ENCODE results near the gene MRPS34. TPM values are rescaled to one million over a fixed set of nuclear protein-coding genes. Genes with fewer than 3 reads are reported as not detected.

The MRPS34 gene
- total RNA-seq, 3 donors from 2014 or later: 89.1 to 107 (median 91.0) TPM

DNA sequence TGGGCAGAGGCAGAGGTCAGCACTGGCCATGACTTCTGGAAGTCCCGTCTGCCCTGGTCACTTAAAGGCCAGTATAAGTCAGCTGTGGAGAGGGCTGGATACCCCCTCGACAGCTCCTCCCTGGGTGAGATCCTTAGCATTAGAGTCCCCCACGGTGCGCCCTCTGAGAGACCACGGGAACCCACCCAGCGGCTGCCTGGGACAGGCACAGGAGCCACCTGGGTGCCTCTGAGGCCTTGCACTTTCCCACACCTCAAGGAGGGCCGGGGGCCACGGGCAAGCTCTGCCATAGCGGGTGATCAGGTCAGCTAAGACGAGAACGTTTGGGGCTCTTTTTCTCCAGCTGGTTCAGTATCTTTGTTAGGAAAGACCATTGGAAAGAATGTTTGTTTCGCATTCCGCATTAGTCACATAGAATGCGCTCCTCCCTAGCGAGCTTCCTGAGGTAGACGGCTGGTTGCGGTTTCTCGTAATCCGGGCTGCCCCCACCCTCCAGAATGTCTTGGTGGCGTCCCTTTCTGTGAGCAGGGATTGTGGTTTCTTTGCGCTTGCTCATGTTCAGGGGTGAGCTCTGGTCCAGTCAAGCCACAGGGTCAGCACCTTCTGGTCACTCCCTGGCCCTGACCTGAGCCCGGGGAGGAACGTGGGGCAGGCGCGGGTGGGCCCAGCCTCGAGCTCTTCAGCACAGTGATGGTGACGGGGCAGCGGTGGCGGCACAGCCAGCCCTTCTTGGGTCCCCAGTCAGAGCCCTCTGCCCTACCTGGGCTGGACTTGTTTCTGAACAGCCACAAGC, 26.8 kb downstream of the MRPS34 start:
- no peak for TF ChIP-seq CTCF (IDR thresholded peaks at IDR 0.05)
- intact Hi-C loops (cut with DNase I, micrococcal nuclease): no loop called here
- ATAC-seq (no peak), DNase-seq (no peak)
- Histone ChIP-seq H3K4me1 (ENCODE audit: low read depth) (no peaks in the 10 kb centered on the region), H3K36me3 (ENCODE audit: low read depth) (peaks cover 9% of the 10 kb centered on the region), H3K9me3 (no peaks in the 10 kb centered on the region), H3K4me3 (no peak overlapping the region)

- TF ChIP-seq CTCF (IDR thresholded peaks at IDR 0.05): no peak
- Histone ChIP-seq H3K36me3 (ENCODE audit: low read depth) (peaks cover 9% of the 10 kb centered on the region), H3K4me1 (ENCODE audit: low read depth) (no peaks in the 10 kb centered on the region), H3K4me3 (no peak overlapping the region), H3K9me3 (no peaks in the 10 kb centered on the region)
- intact Hi-C loops (cut with DNase I, micrococcal nuclease): no loop called here
- DNase-seq: no peak
- no peak for ATAC-seq
These were observed 27.6 kb downstream of the MRPS34 start for GRCh38 chr16:1745181-1745899.

DNA sequence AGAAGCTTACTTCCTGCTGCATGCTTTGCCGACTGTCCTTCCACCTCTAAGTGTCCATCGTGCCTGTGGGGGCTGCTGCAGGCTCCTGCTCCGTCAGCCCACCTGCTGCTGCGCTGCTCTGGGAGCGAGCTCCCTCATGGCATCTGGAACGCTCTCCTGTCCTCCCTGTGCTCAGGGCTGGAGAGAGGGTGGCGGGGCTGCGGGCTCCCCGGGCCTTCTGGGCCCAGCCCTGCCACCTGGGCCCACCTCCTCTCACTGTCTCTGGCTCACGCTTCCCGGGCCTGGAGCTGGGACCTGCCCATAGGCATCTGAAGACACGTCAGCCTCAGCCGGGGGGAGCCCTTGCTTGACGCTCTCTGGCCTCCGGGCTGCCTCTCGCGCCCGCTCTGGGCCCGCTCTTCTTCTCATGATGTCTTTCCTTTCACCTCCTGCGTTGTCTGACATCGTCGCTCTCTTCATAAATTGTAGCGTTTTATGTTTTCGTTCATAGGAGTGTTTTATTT, 28.5 kb downstream of the MRPS34 start:
- H3K4me3 ChIP-seq: no peak overlapping the region
- TF ChIP-seq CTCF (IDR thresholded peaks at IDR 0.05): no peak
- ATAC-seq (no peak), DNase-seq (no peak)
- intact Hi-C loops (cut with DNase I, micrococcal nuclease): no loop called here
- no peaks in the 10 kb centered on the region for H3K9me3 ChIP-seq
- H3K36me3 ChIP-seq (ENCODE audit: low read depth): peaks cover 9% of the 10 kb centered on the region
- H3K4me1 ChIP-seq (ENCODE audit: low read depth): no peaks in the 10 kb centered on the region

GRCh38 chr16:1743376-1744337, 29.3 kb downstream of the MRPS34 start:
- no peak for DNase-seq
- H3K4me3 ChIP-seq: no peak overlapping the region
- no peak for TF ChIP-seq CTCF (IDR thresholded peaks at IDR 0.05)
- H3K9me3 ChIP-seq: no peaks in the 10 kb centered on the region
- intact Hi-C loops (cut with DNase I, micrococcal nuclease): no loop called here
- ATAC-seq: no peak
- peaks cover 9% of the 10 kb centered on the region for H3K36me3 ChIP-seq (ENCODE audit: low read depth)
- H3K4me1 ChIP-seq (ENCODE audit: low read depth): no peaks in the 10 kb centered on the region

DNA sequence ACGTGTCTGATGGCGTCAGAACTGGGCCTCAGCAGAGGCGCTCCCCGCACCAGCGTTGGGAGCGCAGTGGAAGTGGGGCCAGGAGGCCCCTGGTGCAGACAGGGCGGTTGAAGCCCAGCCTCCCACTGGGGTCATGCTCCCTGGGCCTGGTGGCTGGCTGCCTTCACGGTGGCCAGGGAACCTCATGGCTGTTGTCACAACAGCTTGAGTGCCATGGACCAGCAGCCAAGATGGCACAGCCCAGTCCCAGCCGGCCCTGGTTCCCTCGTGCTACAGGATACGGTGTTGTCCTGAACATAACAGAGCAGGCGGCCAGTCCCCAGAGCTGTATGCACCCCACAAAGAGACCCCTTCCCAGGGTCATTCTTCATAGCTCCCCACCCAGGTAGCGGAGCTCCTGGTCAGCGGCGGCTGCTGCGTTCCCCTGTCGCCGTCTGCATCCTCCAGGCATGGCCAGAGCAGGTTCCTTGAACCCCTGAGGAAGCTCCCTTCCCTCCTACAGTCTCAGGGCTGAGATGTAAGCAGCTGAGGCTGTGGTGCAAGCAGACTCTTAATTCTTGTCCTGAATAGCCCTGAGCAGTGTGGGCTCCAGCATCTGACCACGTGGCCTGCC, 31.3 kb downstream of the MRPS34 start:
- intact Hi-C loops (cut with DNase I, micrococcal nuclease): no loop called here
- DNase-seq: no peak
- no peaks in the 10 kb centered on the region for H3K9me3 ChIP-seq
- H3K4me3 ChIP-seq: no peak overlapping the region
- H3K4me1 ChIP-seq (ENCODE audit: low read depth): no peaks in the 10 kb centered on the region
- H3K36me3 ChIP-seq (ENCODE audit: low read depth): no peaks in the 10 kb centered on the region
- TF ChIP-seq CTCF (IDR thresholded peaks at IDR 0.05): no peak
- no peak for ATAC-seq
